ENCODE results near the gene ASF1B. TPM values are rescaled to one million over a fixed set of nuclear protein-coding genes. Genes with fewer than 3 reads are reported as not detected.

The ASF1B gene
- total RNA-seq, 2 donors from 2014 or later, result 37.8 to 47.8 TPM

DNA sequence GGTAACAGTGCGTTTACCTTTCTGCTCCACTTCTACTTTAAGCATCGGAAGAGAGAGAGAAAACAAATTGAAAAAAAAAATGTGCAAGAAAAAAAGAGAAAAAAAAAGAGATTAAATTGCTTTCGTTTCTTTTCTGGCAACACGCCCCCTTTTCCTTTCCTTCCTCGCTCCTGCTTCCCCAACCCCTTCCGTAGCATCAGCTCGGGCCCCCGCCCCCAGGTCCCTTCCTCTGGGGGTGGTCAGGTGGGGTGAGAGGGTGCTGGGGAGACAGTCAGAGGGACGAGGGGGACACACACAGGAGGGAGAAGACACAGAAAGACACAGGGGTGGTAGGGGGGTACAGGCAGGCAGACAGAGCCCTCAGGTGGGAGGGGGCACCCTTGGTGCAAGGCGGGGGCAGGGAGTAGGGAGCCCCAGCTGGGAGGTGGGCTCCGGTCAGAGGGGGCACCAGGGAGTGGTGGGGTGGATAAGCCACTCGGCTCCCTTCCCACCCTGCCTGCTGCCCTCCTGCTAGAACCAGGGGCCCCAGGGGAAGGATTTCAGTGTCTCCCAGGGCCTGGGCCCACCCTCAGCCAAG, 30.7 kb upstream of the ASF1B start:
- H3K9me3 Mint-ChIP-seq, result no peaks in the 10 kb centered on the region
- H3K27ac Mint-ChIP-seq, result peak overlapping the region; percentile 48
- Histone ChIP-seq H3K36me3 (ENCODE audit: control insufficient read depth, insufficient read depth, low read length) (peaks cover 28% of the 10 kb centered on the region), H3K4me1 (ENCODE audit: control insufficient read depth, insufficient read depth, low read length) (no peaks in the 10 kb centered on the region), H3K27ac (ENCODE audit: low read depth, low read length) (no peak overlapping the region), H3K27me3 (ENCODE audit: control insufficient read depth, insufficient read depth, low read length, poor library complexity, severe bottlenecking) (no peaks in the 10 kb centered on the region), H3K4me3 (ENCODE audit: low read length) (no peak overlapping the region), H3K9me3 (ENCODE audit: control insufficient read depth, low read length) (no peaks in the 10 kb centered on the region), H3K9ac (ENCODE audit: extremely low read depth, low read length, poor library complexity, severe bottlenecking) (no peak overlapping the region)
- TF ChIP-seq, protein P1, sequence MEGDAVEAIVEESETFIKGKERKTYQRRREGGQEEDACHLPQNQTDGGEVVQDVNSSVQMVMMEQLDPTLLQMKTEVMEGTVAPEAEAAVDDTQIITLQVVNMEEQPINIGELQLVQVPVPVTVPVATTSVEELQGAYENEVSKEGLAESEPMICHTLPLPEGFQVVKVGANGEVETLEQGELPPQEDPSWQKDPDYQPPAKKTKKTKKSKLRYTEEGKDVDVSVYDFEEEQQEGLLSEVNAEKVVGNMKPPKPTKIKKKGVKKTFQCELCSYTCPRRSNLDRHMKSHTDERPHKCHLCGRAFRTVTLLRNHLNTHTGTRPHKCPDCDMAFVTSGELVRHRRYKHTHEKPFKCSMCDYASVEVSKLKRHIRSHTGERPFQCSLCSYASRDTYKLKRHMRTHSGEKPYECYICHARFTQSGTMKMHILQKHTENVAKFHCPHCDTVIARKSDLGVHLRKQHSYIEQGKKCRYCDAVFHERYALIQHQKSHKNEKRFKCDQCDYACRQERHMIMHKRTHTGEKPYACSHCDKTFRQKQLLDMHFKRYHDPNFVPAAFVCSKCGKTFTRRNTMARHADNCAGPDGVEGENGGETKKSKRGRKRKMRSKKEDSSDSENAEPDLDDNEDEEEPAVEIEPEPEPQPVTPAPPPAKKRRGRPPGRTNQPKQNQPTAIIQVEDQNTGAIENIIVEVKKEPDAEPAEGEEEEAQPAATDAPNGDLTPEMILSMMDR (conservative IDR thresholded peaks at IDR 0.05), result no peak
- peaks cover 1% of the 10 kb centered on the region for H3K4me1 Mint-ChIP-seq
- no peak overlapping the region for H3K4me3 Mint-ChIP-seq
- 83 to 89% methylated on average over 1 to 9 of the region's 12 CpGs for WGBS, 2 experiments (ENCODE audit: insufficient coverage in 1 of 2, insufficient read length in 1 of 2)
- DNase-seq, result no peak
- H3K36me3 Mint-ChIP-seq (ENCODE audit: low read depth), result peaks cover 38% of the 10 kb centered on the region
- no peaks in the 10 kb centered on the region for H3K27me3 Mint-ChIP-seq (ENCODE audit: insufficient read depth)

GRCh38 chr19:14165990-14166830, 29.8 kb upstream of the ASF1B start:
- DNase-seq, result no peak
- Histone ChIP-seq H3K4me1 (ENCODE audit: control insufficient read depth, insufficient read depth, low read length) (no peaks in the 10 kb centered on the region), H3K36me3 (ENCODE audit: control insufficient read depth, insufficient read depth, low read length) (peaks cover 25% of the 10 kb centered on the region), H3K9ac (ENCODE audit: extremely low read depth, low read length, poor library complexity, severe bottlenecking) (no peak overlapping the region), H3K9me3 (ENCODE audit: control insufficient read depth, low read length) (no peaks in the 10 kb centered on the region), H3K27me3 (ENCODE audit: control insufficient read depth, insufficient read depth, low read length, poor library complexity, severe bottlenecking) (no peaks in the 10 kb centered on the region), H3K27ac (ENCODE audit: low read depth, low read length) (no peak overlapping the region), H3K4me3 (ENCODE audit: low read length) (no peak overlapping the region)
- 86 to 93% methylated on average over 8 to 17 of the region's 20 CpGs for WGBS, 2 experiments (ENCODE audit: insufficient coverage in 1 of 2, insufficient read length in 1 of 2)
- TF ChIP-seq, protein P1 (conservative IDR thresholded peaks at IDR 0.05), result no peak
- Mint-ChIP-seq H3K9me3 (no peaks in the 10 kb centered on the region), H3K4me1 (peaks cover 1% of the 10 kb centered on the region), H3K27me3 (ENCODE audit: insufficient read depth) (no peaks in the 10 kb centered on the region), H3K4me3 (no peak overlapping the region), H3K27ac (peak overlapping the region; percentile 48), H3K36me3 (ENCODE audit: low read depth) (peaks cover 30% of the 10 kb centered on the region)

DNA sequence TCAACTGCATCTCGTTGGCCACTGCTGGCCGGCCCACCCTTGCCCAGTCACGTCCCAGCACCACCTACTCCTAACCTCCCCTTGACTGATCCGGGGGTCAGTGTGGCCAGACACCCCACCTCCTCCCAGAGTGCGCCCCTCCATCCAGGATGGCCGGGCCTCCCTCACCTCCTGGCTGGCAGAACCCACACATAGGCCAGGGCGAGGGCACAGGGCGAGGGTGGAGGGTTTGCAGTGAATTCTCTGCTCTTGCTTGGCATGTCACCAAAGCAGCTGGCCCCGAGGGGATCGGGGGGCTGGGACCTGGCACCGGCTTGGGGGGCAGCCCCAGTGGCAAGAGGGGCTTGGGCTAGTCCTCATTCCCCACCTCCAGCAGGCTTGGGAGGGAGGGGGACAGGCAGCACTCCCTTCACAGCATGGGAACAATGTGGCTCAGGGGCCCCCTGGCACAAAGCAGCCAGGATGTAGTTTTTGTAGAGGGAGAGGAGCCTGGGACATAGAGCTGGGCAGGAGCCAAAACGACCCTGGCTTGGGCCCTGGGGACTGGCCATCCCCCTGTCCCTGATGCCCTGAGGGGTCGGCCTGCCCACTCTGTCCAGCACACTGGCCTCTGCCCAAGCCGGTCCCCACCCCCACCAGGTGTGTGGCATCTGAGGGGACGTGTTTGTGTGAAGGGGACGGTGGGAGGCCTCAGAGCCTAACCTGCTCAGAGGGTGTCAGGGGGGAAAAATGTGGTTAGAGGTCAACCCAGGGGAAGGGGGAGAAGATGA, 28.5 kb upstream of the ASF1B start:
- no peaks in the 10 kb centered on the region for H3K27me3 Mint-ChIP-seq (ENCODE audit: insufficient read depth)
- H3K27me3 ChIP-seq (ENCODE audit: control insufficient read depth, insufficient read depth, low read length, poor library complexity, severe bottlenecking), result no peaks in the 10 kb centered on the region
- H3K9ac ChIP-seq (ENCODE audit: extremely low read depth, low read length, poor library complexity, severe bottlenecking), result no peak overlapping the region
- WGBS, 2 experiments (ENCODE audit: insufficient coverage in 1 of 2, insufficient read length in 1 of 2), result 89 to 100% methylated on average over 3 to 15 of the region's 16 CpGs
- H3K27ac ChIP-seq (ENCODE audit: low read depth, low read length), result no peak overlapping the region
- peaks cover 17% of the 10 kb centered on the region for H3K36me3 Mint-ChIP-seq (ENCODE audit: low read depth)
- H3K36me3 ChIP-seq (ENCODE audit: control insufficient read depth, insufficient read depth, low read length), result peaks cover 13% of the 10 kb centered on the region
- H3K4me3 ChIP-seq (ENCODE audit: low read length), result no peak overlapping the region
- TF ChIP-seq, protein P1 (conservative IDR thresholded peaks at IDR 0.05), result no peak
- H3K4me3 Mint-ChIP-seq, result no peak overlapping the region
- peaks cover 1% of the 10 kb centered on the region for H3K4me1 Mint-ChIP-seq
- no peaks in the 10 kb centered on the region for H3K9me3 Mint-ChIP-seq
- no peaks in the 10 kb centered on the region for H3K4me1 ChIP-seq (ENCODE audit: control insufficient read depth, insufficient read depth, low read length)
- DNase-seq, result no peak
- no peak overlapping the region for H3K27ac Mint-ChIP-seq
- H3K9me3 ChIP-seq (ENCODE audit: control insufficient read depth, low read length), result no peaks in the 10 kb centered on the region
